PC-3 (cell line): Measurements from ENCODE around the gene PSTPIP2.

Source experiments
- CTCF ChIP-seq: fragments of 300-600 bp; sonication (generic); conservative IDR thresholded peaks from 2 replicates; pipeline ENCODE4 v1.5.1; 2017; ENCODE audit warnings: antibody characterized with exemption, low read depth, mild to moderate bottlenecking, low read length
- EZH2 ChIP-seq: fragments of 300-600 bp; sonication (generic); IDR thresholded peaks from one replicate; pipeline ENCODE4 v1.6.1; 2017; ENCODE audit warnings: antibody characterized with exemption, mild to moderate bottlenecking, low read length; ENCODE audit not compliant: unreplicated experiment
- EZH2phosphoT487 ChIP-seq: fragments of 300-600 bp; sonication (generic); IDR thresholded peaks from 2 replicates; pipeline ENCODE4 v1.6.1; 2018; ENCODE audit warnings: mild to moderate bottlenecking, antibody characterized with exemption, low read length, borderline replicate concordance

DNA sequence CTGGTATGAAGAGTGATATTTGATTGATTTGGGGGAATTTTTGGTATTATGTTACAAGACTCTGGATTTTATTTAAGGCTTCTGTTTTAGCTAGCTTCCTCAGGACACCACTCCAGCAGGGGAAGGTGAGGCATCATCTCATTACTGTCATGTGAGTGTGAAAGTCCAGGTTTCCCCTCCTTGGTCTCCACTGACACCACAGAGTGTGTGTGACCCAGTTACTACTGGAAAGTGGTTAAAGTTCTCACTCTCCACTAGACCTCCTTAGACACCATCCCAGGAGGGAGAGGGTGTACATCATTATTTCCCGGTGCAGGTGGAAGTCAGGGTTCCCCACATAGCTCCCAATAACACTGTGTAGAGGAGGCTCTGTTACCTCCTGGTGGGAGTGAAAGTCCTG lies 69.1 kb downstream of the PSTPIP2 start:
- TF ChIP-seq CTCF, result no peak
- TF ChIP-seq EZH2, result no peak
- TF ChIP-seq EZH2phosphoT487, result no peak
